Posterior vena cava (tissue), 2 donors: ENCODE measurements around the gene WLS. TPM values are rescaled to one million over a fixed set of nuclear protein-coding genes. Genes with fewer than 3 reads are reported as not detected.

ENCODE experiments used
- DNase-seq: peaks from one replicate; pipeline ENCODE4 v3.0.0-alpha.2; 2020; ENCODE audit warnings: low spot score
- intact Hi-C, 2 donors: fragments of 100-400 bp; cut with DNase I; formaldehyde crosslinking; loops; one replicate each; pipeline versions ENCODE4 v1.14.1 to v1.14.2; 2022 to 2023
- total RNA-seq, 2 donors: library from RNA; stranded (reverse); fragmentation: NEBNext Ultra II Directional; extraction: Animal tissue kit (Norgen Biotek cat#: 25700); gene quantifications; one replicate each; pipeline ENCODE4 v1.2.1, GENCODE V29; 2021
- donor health status: DM: yes; HTN: yes; CAD: no.
- donor health status: DM: yes; HTN: yes; CAD: no.

The WLS gene
- total RNA-seq, 2 donors from 2014 or later, result 53.3 to 83.6 TPM

GRCh38 chr1:68206848-68207689 is 25.3 kb downstream of the WLS start:
- intact Hi-C loops, result no loop called here
- no peak for DNase-seq

GRCh38 chr1:68205794-68206358 is 26.4 kb downstream of the WLS start:
- DNase-seq, result no peak
- intact Hi-C loops, result no loop called here

- intact Hi-C loops, result no loop called here
- DNase-seq, result no peak
Measured at GRCh38 chr1:68204977-68205630, 27.2 kb downstream of the WLS start.

- DNase-seq, result no peak
- intact Hi-C loops, result no loop called here
Measured at GRCh38 chr1:68202239-68202832, 30.0 kb downstream of the WLS start.

- DNase-seq, result no peak
- intact Hi-C loops, result no loop called here
Measured at GRCh38 chr1:68201546-68202238, 30.6 kb downstream of the WLS start.

GRCh38 chr1:68199603-68200002 is 32.7 kb downstream of the WLS start:
- intact Hi-C loops, result no loop called here
- no peak for DNase-seq

GRCh38 chr1:68198752-68199151 is 33.6 kb downstream of the WLS start:
- DNase-seq, result no peak

GRCh38 chr1:68197891-68198290 is 34.4 kb downstream of the WLS start:
- DNase-seq, result no peak
- intact Hi-C loops, result no loop called here

More at GRCh38 chr1:68198752-68199151, 33.6 kb downstream of the WLS start:
- intact Hi-C loops, result no loop called here

GRCh38 chr1:68197461-68197860 is 34.9 kb downstream of the WLS start:
- intact Hi-C loops, result no loop called here
- DNase-seq, result no peak

- intact Hi-C loops, result no loop called here
- DNase-seq, result no peak
Measured at GRCh38 chr1:68196676-68197075, 35.6 kb downstream of the WLS start.

- DNase-seq, result no peak
- intact Hi-C loops, result no loop called here
Measured at GRCh38 chr1:68191717-68192116, 40.6 kb downstream of the WLS start.

- no peak for DNase-seq
- intact Hi-C loops, result no loop called here
Measured at GRCh38 chr1:68188644-68189340, 43.5 kb downstream of the WLS start.

- DNase-seq, result no peak
- intact Hi-C loops, result no loop called here
Measured at GRCh38 chr1:68188060-68188538, 44.2 kb downstream of the WLS start.

- no peak for DNase-seq
- intact Hi-C loops, result no loop called here
Measured at GRCh38 chr1:68185743-68186142, 46.6 kb downstream of the WLS start.

- no peak for DNase-seq
- intact Hi-C loops, result no loop called here
Measured at GRCh38 chr1:68183895-68184294, 48.4 kb downstream of the WLS start.

- no peak for DNase-seq
- intact Hi-C loops, result no loop called here
Measured at GRCh38 chr1:68181165-68181556, 51.2 kb downstream of the WLS start.

GRCh38 chr1:68180441-68181164 is 51.7 kb downstream of the WLS start:
- intact Hi-C loops, result no loop called here
- no peak for DNase-seq

- intact Hi-C loops, result no loop called here
- no peak for DNase-seq
Measured at GRCh38 chr1:68178821-68179490, 53.4 kb downstream of the WLS start.
